Islet of Langerhans (tissue), 1 donor: ENCODE results near the gene ALX1.

Source experiments
- FAIRE-seq: peaks from one replicate; lab custom pipeline; 2011; peaks lifted over from hg19 to GRCh38; lab: Jason Lieb, UNC

The ALX1 gene

DNA sequence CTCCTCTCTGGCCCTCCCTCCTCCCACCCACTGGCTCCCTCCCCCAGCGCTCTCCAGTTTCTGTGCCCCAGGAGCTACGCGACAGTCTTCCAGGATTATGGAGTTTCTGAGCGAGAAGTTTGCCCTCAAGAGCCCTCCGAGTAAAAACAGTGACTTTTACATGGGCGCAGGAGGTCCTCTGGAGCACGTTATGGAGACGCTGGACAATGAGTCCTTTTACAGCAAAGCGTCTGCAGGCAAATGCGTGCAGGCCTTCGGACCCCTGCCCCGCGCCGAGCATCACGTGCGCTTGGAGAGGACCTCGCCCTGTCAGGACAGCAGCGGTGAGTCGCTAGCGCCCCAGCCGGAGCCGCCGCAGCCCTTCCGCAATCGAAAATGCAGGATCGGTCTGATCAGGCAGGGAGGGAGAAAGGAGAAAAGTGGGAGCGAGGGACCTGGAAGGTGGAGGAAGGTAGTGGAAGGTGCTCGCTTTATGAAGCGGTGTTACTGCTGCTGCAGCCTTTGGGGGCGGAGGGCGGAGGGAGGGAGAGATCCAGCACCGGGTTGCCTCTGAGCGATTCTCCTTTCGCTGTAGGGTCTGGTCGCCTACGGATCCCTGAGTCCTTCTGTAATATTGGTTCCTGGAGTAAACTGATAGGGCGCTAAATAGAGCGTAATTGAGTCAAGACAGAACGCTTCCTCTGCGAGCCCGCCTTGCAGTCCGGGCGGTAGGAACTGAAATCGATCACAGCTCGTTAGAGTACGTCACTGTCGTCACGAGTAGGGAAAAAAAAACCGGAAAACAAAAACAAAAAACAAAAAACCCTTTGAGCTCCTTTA, at the start of gene ALX1:
TSS of gene ALX1 (plus strand) at position 56 of the 819 bp plus-strand sequence. CDS start at position 98, 42 bp downstream.
- FAIRE-seq: no peak

GRCh38 chr12:85237327-85237726, 42.7 kb upstream of the ALX1 start:
- no peak for FAIRE-seq

GRCh38 chr12:85244561-85244960, 35.5 kb upstream of the ALX1 start:
- FAIRE-seq: no peak

GRCh38 chr12:85253853-85254252, 26.2 kb upstream of the ALX1 start:
- FAIRE-seq: no peak

GRCh38 chr12:85257671-85258070, 22.3 kb upstream of the ALX1 start:
- FAIRE-seq: no peak

DNA sequence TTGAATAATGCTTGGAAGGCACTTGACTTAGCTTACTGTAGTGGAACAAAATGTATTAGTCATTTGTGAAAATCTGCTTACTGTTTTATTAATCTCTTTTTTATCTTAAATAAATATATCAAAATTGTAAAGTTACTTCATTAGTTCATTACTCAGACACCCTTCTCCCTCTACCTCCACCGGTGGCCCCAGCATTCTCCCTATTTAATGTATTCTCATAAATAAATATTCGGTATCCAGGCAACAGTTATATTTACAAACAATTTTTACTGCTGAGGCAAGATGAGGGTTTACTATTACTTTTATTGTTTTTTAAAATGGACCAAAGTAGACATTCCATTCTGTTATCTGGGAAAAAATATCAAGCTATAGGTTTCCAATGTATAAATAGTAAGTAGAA, 19.6 kb upstream of the ALX1 start:
- FAIRE-seq: no peak

DNA sequence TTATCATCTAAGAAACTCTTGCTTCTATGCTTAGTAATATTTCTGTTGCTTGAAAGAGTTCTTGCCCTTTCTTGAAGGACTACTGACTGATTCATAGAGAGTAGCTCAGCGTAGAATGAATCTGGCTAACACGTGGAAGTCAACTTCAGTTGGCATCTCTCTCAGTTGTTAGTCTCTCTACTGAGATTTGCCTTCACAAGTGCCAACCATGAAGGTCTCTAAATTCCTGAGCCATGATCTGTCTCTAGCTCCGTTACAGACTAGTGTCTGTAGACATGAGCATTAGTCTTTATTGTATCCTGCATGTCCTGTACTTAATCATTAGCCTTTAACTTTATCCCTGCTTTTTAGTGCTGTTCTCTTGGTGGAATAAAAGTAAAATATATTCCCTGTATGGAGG, 19.1 kb upstream of the ALX1 start:
- no peak for FAIRE-seq

DNA sequence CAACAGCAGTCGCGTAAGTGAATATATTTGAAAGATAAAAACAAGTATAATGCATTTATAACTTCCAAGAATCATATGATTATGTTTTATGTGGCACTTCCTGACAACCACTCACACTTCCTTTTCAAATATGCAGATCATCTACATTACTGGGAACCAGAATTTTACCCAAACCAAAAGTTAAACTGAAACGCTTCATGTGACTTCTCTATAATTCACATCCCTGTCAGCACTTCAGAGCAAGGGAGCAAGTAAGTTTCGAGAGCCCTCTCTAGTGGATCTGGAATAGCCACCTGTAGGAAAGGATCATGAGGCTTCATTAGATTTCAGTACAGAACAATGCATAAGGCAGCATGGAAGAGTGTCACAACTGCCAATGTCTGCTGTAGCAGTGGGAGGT, 13.7 kb upstream of the ALX1 start:
- no peak for FAIRE-seq

GRCh38 chr12:85273381-85274314, 6.4 kb upstream of the ALX1 start:
- FAIRE-seq: no peak

DNA sequence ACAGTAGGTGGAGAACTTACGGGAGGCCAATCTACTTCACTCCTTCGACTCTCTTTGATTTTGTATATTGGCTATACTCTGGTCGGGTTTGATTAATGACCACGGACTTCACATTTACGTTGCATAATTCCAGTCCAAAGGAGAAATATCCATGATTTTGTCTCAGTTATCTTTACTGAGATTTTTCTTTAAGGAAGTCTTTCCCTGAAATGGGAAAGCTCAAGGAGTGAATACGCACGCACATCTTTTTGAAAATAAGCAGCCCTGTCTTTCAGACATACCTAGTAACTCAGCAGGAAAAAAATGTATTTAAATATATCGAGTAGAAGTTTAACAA, 5.7 kb upstream of the ALX1 start:
- no peak for FAIRE-seq

DNA sequence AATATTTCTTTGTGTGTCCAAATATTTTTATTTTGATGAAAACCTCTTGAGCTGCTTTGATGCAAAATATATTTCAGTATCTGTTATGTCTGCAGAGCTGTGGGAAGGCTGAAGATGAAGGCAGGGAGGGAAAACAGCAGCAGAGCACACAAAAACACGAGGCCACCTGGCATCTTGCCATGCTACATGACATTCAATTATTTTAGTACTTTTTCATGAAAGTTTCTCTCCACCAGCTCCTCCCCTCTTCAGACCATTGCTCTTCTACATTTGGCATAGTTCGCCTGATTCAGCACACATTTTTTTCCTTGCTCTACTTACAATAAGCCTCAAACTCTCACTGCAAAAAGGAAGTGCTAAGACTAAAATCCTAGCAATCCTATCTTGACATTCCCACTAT, 4.6 kb upstream of the ALX1 start:
- no peak for FAIRE-seq

DNA sequence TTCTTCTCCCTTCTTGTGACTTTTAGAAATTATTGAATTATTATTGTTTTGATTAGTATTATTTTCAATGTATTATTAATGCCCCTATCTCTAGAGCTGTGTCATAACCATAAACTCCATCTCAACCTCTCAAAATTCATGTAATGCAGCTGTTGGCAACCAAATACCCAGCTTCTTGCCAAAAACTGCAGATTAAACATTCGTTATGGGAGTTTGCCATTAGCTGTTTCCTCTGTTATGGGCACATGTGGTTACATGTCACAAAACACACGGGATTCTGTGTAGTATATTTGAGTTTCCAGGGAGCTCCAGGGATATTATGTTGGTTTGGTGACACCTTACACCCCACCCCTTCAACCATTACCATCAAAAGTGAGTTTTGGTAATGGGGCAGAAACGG, 2.8 kb upstream of the ALX1 start:
- FAIRE-seq: no peak

DNA sequence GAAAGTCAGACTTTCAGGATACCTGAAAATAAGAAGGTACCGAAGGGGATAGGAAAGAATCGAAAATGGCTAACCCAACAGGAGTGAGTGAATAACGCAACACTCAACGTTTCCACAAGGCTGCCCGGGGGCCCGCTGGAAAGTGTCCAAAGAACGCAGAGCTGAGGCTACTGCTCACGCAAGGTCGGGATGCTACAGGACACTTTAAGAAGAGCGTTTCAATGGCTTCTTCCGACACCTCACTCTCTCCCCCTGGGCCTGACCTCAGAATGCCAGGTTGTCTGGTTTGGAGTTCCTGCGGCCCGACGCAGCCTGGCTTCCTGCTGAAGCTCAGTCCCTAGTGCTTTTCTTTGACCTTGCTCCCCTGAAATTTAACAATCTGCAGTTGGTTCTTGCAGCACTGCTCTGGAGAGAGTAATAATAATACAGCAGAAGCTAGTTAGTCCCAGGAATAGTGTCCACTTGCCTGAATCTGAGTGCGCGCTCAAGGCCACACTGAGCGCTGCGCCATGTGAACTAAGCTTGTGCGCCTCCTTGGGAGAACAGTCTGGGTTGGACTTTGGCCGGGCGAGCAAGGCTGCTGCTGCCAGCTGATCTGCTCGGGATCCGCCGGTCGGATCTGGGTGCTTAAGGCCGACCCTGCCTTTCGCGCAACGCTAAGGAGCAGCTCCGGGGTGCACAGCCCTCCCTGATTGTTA, 2.0 kb upstream of the ALX1 start:
- no peak for FAIRE-seq

- FAIRE-seq: no peak
Measured at GRCh38 chr12:85278598-85279448, 1.2 kb upstream of the ALX1 start.

- no peak for FAIRE-seq
Measured at GRCh38 chr12:85279449-85280164, 413 bp upstream of the ALX1 start.

GRCh38 chr12:85280984-85281630, 1.1 kb downstream of the ALX1 start:
- peak; percentile 82 for FAIRE-seq

GRCh38 chr12:85281636-85282312, 1.8 kb downstream of the ALX1 start:
- peak; percentile 64 for FAIRE-seq

GRCh38 chr12:85283560-85283959, 3.5 kb downstream of the ALX1 start:
- FAIRE-seq: no peak

DNA sequence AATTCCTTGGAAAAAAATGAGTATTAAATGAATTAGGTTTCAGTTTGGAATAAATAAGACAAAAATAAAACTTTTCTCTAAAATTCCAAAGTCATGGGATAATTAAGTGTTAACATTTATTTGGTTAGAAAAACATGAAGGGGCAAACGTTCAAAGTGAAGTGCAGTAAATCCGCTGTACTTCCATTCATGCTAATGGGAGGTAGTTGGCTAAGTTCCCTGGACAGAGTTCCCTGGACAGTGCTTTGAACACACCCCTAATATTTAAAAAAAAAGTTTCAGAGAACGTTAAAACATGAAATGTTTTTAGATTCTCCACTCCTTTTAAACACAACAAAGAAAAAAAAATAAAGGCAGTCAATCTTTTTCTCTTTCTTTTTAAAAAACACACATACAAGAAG, 16.3 kb downstream of the ALX1 start:
- FAIRE-seq: no peak

DNA sequence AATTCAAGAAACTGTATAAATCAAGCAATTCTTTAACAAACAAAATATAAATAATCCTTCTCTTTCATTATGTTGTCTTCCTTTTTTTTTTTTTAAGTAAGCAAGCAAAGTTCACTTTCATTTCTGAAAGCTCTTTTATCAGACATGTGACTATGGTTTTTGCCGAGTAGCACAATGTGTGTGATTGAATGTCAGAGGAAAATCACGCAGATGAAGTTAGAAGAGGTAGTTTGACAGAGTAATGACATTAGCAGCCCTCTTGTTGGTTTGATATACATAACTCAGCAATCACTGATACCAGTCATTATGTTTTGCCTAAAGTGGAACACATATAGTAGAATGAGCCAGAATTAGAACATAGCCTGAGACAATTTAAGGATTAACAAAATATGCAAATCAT, 19.0 kb downstream of the ALX1 start:
- FAIRE-seq: no peak
